GM10248 (cell line): ENCODE results near the gene LMBR1.
"Not testable (repeated sequence)": the region's sequence is repeated elsewhere in the genome, so short reads cannot be mapped to it uniquely, and the experiment has no call there.

Experiments
- CTCF ChIA-PET: fragments of 300-600 bp; sonication (Branson Sonifier 250); formaldehyde crosslinking; extraction: SDS; loops from one replicate; lab custom pipeline; 2021; ENCODE audit warnings: antibody characterized with exemption; lab: Yijun Ruan, JAX
- POLR2A ChIA-PET: fragments of 350-650 bp; sonication (Branson Sonifier 250); formaldehyde crosslinking; extraction: SDS; loops from one replicate; lab custom pipeline; 2020; ENCODE audit warnings: antibody characterized with exemption; lab: Yijun Ruan, JAX
- DNase-seq: peaks from one replicate; pipeline ENCODE4 v3.0.0; 2012; ENCODE audit errors: extremely low spot score
- TF ChIP-seq, protein P1 (sequence below): IDR thresholded peaks from 2 replicates; pipeline ENCODE4 v1.5.1; 2012; ENCODE audit warnings: mild to moderate bottlenecking, low read depth; ENCODE audit errors: extremely low read depth, missing control alignments, control extremely low read depth

LMBR1 gene

GRCh38 chr7:156823435-156823834 is 69.5 kb downstream of the LMBR1 start:
- no peak for DNase-seq
- TF ChIP-seq, protein P1, sequence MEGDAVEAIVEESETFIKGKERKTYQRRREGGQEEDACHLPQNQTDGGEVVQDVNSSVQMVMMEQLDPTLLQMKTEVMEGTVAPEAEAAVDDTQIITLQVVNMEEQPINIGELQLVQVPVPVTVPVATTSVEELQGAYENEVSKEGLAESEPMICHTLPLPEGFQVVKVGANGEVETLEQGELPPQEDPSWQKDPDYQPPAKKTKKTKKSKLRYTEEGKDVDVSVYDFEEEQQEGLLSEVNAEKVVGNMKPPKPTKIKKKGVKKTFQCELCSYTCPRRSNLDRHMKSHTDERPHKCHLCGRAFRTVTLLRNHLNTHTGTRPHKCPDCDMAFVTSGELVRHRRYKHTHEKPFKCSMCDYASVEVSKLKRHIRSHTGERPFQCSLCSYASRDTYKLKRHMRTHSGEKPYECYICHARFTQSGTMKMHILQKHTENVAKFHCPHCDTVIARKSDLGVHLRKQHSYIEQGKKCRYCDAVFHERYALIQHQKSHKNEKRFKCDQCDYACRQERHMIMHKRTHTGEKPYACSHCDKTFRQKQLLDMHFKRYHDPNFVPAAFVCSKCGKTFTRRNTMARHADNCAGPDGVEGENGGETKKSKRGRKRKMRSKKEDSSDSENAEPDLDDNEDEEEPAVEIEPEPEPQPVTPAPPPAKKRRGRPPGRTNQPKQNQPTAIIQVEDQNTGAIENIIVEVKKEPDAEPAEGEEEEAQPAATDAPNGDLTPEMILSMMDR = no peak
- ChIA-PET CTCF (no interaction called here), POLR2A (no interaction called here)

DNA sequence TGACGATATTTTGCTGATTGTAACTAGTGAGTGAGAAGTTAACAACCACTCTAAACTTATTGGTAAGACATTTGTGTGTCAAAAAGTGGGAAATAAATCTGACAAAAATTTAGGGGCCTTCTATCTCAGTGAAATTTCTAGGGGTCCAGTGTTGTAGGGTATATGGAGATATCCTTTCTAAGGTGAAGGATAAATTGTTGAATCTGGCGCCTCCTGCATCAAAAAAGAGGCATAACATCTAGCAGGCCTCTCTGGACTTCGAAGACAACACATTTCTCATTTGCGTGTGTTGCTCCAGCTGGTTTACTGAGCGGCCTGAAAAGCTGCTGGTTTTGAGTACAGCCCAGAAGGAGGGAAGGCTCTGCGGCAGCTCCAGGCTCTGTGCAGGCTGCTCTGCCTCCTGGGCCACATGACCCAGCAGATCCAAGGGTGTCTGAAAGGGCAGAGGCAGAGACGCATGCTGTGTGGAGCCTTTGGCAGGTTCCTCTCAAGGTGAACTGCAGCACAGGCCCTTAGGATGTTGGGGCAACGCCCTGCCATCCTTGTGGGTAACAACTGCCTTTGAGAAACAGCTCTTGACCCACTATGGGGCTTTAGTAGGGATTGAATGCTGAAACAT is 72.4 kb downstream of the LMBR1 start:
- TF ChIP-seq, protein P1 = no peak
- DNase-seq = no peak
- POLR2A ChIA-PET = no interaction called here
- CTCF ChIA-PET = interaction anchor here (0.7 to 1.3 kb wide), 4 partner anchors 12 to 25 kb away, joined by 3 to 5 read pairs (median 3); no protein-coding TSS in a partner anchor

DNA sequence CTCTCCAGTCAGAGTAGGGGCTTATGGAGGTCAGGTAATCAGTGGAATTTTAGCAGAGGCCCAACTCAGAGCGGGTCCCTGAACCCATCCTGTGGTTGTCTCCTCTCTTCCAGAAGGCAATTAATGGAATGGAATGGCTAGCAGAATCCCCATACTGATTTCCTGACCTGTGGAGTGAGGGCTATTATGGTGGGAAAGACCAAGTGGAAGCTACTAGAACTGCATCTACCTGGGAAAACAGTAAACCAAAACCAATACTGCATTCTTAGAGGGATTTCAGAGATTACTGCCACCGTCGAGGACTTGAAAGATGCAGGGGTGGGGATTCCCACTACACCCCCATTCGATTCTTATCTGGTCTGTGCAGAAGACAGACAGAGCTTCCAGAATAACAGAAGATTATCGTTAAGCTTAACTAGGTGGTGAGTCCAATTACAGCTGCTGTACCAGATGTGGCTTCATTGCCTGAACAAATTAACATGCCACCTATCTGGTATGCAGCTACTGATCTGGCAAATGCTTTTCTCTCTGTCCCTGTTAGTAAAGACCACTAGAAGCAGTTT is 73.2 kb downstream of the LMBR1 start:
- no peak for DNase-seq
- TF ChIP-seq, protein P1 = no peak
- POLR2A ChIA-PET = no interaction called here
- CTCF ChIA-PET = interaction anchor here (0.7 to 1.3 kb wide), 4 partner anchors 9 to 23 kb away, joined by 3 to 5 read pairs (median 3); no protein-coding TSS in a partner anchor

GRCh38 chr7:156818133-156818532 is 74.8 kb downstream of the LMBR1 start:
- TF ChIP-seq, protein P1 = no peak
- CTCF ChIA-PET = no interaction called here
- POLR2A ChIA-PET = no interaction called here
- DNase-seq = no peak

DNA sequence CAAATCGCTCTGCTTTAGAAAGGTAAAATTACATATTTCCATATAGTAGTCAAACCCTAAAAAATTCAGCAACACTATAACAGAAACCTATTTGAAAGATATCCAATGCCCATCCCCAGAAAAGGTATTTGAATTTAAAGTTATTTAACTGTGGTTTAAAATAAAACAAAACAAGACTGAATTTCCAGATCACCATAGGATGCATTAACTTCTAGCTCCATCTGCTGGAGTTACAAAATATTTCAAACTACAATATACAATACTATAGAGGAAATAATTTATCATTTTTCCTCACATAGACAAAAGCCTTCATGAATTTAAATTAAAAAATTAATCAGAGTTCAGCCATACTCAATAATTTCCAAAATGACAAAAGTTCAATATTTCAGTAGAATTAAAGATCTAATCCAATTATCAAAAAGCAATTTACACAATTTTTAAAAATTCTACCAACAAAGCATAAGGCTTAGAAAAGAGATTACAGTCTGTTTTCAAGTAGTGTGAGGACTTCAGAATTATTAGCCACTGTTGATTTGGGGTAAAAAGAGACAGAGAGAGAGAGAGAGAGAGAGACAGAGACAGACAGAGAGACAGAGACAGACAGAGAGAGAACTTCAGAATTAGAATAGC is 75.9 kb downstream of the LMBR1 start:
- ChIA-PET CTCF (interaction anchor here (0.7 to 1.8 kb wide), 5 partner anchors 8 to 1019 kb away, joined by 3 to 4 read pairs (median 4); no protein-coding TSS in a partner anchor), POLR2A (no interaction called here)
- DNase-seq = peak; percentile 22
- TF ChIP-seq, protein P1 = peak; percentile 25

GRCh38 chr7:156811706-156812105 is 81.3 kb downstream of the LMBR1 start:
- POLR2A ChIA-PET = no interaction called here
- no peak for DNase-seq
- CTCF ChIA-PET = interaction anchor here (1.5 kb wide), 1 partner anchor 8 kb away, joined by 3 read pairs; no protein-coding TSS in a partner anchor
- TF ChIP-seq, protein P1 = no peak

DNA sequence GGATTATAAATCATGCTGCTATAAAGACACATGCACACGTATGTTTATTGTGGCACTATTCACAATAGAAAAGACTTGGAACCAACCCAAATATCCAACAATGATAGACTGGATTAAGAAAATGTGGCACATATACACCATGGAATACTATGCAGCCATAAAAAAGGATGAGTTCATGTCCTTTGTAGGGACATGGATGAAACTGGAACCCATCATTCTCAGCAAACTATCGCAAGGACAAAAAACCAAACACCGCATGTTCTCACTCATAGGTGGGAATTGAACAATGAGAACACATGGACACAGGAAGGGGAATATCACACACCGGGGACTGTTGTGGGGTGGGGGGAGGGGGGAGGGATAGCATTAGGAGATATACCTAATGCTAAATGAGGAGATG is 89.3 kb downstream of the LMBR1 start:
- POLR2A ChIA-PET, DNase-seq, CTCF ChIA-PET: not testable (repeated sequence)
